Medulla oblongata (tissue), 1 donor: ENCODE data around the gene SEMA3D.
A peak's percentile ranks its signal among the peaks of the same experiment; 100 is the strongest.

Experiments
- DNase-seq: peaks from one replicate; pipeline ENCODE4 v3.0.0-alpha.2; 2015; ENCODE audit errors: extremely low spot score

Gene SEMA3D

DNA sequence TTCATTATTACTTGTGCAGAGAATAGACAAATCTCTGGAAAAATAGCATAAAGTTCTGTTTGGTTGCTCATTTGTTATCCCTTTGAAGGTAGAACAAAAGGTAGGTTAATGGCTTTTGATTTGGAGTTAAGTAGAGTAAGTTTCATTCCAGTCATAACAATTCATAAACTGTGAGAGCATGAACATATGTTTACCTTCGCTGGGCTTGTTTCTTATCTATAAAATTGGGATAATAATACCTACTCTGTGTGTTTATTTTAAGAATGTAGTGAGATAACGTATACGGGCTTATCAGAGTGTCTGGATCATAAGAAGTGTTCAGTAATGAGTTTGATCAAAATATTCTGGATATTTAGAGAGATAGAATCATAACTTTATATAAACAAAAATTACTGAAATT lies 155.4 kb downstream of the SEMA3D start:
- no peak for DNase-seq

DNA sequence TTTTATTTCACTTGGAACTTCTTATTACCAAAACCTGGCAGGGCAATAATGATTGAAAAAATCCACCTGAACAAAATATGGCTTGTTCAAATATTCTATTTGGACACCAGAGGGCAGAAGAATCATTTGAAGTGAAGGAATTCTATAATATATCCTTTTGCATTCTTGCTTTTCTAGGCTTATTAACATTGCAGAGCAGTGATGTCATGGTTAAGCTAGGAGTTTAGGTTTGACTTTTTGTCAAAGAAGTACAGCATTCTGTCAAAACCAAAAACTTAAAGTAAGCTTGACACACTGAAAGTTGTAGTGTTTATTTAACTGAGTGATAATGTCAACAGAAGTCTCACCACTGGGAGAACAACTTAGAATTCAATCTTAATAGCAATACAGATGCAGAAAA lies 156.0 kb downstream of the SEMA3D start:
- peak; percentile 47 for DNase-seq

DNA sequence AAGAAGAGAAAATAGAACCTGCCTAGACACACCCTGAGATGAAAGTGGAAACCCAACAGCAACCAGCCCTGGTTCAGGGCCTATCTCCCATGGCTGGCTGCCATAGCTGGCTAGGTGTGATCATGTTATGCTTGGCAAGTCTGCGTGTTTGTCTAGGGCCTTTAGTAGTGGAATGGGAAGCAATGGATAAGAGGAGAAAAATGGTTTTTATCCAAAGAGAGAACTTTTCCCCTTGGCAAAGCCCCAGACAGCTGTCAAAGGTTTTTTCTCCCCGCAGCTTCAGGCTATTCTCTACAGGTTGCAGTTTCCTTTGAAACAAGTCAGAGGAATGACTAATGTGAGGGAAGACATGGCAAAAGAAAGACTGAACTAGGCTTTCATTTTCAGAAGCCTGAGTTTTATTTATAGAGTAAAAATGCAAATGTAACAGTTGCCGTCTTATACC lies 161.5 kb downstream of the SEMA3D start:
- no peak for DNase-seq

DNA sequence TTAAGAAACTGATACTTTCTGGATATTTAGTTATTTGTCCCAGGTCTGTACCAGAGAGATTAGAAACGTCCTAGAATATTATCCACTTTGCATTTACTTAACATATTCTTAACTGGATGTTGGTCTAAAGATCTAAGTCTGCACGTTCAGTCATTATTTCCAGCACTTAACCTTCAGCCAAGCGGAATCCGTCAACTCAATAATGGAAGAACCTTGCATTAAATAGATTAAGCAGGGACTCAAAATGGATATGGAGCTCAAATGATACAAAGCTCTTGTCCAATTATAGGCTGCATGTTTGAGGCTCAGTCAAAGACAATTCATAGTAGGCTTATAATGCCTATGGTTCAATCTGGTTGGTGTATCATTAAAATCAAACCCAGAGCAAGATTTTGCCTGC lies 162.9 kb downstream of the SEMA3D start:
- DNase-seq = no peak

DNA sequence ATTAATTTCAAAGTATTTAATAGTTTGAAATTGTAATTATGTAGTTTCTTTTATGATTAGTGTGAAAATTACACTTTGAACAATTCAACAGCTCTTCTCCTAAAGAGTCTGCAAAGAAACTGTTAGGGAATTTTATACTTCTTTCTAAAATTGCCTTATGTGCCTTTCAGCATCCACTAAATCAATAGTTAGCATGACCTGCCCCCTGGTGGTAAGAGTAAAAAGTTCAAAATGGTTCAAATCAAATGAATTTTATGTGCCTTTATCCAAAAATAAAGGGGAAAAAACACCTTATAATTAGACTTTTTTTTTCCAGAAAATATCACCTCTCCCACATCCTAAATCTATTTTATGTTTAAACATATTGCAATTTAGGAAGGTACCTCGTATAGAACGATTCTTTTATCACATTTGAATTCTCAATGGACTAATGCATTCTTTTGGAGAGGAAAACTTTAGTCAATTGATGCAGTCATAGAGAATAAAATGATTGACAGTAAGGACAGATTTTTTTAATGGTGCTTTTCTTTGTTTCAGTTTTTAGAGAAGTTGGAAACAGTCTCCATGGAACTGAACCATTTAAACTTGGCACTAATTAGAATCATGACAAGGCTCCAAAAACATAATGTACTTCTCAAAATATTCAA lies 163.7 kb downstream of the SEMA3D start:
- DNase-seq = peak; percentile 84

DNA sequence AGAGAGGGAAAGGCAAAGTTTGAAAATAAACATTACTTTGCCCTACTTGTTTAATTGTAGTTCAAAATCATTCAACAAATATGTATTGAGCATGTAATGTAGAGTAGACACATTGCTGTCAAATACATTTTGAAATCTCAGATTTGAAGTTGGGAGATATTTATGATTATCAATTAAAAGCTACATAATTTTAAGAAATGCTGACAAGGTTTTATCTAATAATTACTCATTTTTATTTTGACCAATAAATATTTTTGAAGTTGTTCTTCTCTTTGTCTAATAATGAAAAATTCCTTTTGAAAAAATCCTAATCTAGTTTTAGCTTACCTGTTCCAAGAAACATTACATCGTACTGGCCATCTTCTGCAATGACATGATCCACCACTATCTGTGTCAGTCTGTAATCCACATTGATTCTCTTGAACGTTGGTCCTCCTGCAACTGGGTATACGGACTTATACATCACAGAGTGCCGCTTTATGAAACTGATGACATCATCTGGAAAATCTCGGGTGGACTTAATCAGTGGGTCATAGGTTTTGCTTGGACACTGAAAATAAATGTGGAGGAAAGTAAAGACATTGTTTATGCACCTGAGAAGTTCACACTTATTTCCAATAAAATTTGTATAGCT lies 164.7 kb downstream of the SEMA3D start:
- DNase-seq = no peak

DNA sequence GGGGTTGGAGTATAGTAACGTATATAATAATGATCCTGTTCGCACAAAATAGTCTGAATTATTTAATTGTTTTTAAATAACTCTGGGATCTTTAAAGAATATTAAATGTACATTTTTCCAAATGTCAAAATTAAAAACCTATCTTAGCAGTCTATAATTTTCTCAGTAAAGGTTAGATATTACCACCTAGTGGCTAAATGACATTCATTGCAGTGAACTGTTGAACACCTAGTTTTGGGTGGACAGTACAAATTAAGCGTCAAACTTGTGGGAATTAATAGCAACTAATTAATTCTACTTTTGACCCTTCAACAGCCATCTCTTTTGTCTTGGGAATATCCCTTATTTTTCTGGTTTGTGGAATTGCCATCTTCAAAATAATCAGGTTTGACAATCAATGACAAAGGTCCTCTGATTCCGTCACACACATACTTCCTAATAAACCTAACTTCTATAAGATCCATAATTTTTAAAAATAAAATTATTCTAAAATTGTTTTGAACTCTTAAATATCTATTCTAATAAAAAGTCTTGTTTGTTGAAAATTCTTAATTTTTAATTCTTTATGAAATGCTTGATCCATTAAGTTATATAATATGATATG lies 165.7 kb downstream of the SEMA3D start:
- DNase-seq = no peak

DNA sequence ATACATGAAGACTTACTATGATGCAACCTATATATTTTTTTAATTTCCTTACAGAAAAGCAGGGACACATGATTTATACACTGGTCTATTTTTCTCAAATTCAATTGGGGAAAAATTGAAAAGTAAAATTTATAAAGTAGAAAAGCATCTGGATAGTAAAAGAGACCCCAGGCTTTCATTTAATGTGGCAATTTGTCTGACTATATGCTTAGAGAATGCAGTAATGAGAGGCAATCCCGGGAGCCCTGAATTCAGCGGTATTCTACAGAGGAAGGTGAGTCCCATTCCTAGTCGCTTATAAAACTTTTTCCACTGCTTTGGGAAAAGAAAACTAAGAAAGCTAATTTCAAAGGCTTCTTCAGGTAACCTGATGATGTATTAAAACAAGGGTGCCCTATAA lies 167.1 kb downstream of the SEMA3D start:
- DNase-seq = no peak

DNA sequence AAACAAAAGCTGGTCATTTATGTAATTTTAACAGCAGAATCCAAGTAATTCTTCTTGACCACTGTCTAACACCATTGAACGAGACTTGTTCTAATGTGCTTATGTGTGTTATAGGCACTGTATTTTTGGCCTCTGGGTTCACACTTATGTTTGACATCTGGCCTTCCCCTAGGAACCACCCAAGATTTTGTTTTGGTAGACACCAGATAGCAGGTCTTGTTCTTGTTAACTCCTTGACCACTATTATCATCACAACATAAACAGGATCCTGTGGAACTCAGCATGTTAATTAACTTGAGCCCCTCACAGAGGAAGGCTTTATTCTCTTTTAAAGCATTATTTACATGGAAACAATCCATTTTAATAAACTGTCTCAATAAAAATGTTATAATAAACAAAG lies 167.7 kb downstream of the SEMA3D start:
- no peak for DNase-seq

DNA sequence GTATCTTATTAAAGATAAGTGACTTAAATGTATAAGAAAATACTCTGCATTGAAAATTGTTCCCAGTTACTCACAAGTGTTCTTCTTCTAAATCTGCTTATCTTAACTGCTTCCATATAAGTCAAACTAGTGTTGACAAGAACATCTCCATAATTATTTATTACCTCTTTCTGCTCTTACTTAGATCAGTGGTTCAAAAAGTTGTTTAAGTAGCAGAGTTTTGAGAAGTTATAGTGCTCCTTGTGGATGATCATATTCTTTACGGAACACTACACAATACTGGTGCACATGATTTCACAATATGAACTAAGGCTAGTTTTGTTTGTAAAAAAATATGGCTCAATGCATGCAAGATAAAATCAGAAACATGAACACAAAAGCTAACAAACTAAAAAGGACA lies 168.4 kb downstream of the SEMA3D start:
- no peak for DNase-seq

DNA sequence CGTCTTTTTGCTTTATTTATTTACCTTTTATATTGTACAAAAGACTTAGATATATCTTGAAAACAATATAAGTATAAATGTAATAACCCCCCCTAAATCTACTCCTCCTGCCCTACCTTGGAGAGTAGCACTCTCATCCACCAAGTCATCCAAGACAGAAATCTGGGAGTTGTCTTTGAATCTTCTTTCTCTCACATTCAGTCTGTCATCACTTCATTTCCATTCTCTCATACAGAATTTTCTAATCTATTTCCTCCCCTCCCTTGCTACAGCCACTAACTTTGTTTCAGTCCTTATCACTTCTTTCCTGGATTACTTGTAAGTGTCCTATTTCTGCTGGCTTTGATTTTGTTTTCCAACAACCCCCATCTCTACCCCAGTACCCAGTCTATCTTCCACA lies 170.6 kb downstream of the SEMA3D start:
- DNase-seq = no peak

DNA sequence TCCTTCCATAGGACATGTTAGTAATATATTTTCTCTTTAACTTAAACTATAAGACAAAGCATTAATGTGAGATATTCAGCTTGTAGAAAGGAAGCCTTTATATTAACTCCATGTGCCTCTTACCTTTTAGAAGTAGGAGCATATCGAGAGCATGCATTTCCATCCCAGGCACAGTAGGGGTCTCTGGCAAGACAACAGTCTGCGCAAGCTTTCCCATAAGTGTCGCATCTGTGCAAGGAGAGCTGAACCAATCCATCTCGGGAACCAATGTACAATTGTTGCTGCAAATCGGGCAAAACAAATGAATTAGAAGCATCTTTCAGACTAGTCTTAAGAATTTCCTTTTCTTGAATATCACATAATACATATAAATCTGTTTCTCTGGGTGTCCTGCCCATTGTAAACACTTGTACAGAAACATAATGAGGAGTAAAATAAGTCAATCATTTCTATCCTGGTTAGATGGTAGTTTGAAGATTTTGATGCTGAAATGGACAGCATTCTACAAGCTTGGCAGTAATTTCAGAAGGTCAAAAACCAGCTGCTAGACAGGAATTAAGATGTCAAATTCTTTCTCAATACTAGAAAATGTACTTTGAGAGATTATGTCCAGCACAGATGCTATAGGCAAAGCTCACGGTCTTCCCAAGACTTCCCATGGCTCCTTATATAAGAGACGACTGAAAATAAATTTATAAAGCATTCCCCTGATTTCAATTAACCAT lies 171.8 kb downstream of the SEMA3D start:
- DNase-seq = no peak

DNA sequence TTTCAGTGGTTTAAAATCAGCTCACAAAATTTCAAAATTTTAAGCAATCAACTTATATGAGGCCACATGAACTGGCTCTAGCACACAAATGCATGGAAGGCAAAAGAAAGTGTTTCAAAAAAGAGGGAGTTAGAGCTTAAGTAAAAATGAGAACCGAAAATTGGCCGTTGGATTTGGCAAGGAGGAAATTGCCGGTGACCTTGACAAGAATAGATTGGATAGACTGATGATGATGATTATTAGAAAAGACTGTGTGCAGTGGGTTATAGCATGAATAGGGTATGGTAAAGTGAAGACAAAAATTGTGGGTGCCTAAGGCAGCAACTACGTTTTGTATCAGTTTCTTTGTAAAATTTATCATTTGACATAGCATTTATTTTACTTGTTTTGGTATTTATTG lies 175.7 kb downstream of the SEMA3D start:
- DNase-seq = no peak

DNA sequence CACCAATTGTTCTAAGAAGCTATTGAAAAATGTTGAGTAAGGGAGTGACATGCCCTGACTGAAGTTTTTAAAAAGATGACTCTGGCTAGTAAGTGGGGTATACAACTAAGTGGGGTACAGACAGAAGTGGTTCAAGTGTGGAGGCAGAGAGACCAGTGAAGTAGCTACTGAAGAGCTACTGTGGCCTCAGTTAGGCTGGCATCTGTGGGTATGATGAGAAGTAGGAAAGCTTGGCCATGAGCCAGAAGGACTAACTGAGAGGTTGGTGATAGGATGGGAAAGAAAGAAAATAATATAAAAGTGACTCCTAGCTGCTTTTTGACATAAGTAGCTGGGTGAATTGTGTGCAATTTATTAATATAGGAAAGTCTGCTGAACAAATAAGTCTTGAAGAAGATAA lies 176.6 kb downstream of the SEMA3D start:
- DNase-seq = no peak

DNA sequence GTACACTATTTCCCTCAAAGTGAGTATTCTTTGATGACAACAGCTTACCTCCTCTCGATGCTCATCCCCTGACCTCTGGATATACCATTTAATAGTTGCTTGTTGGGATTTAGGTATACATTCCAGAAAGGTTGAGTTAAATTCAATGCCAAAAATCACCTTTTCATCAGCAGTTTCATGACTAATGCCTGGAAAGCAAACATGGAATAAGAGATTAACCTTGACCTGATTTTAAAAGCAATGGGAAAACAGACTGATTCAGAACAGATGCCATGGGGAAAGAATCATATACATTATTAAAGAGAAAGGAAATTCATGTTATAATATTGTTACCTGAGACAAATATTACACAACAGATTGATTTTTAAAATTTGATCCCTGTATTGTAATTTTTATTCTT lies 180.1 kb downstream of the SEMA3D start:
- DNase-seq = no peak

DNA sequence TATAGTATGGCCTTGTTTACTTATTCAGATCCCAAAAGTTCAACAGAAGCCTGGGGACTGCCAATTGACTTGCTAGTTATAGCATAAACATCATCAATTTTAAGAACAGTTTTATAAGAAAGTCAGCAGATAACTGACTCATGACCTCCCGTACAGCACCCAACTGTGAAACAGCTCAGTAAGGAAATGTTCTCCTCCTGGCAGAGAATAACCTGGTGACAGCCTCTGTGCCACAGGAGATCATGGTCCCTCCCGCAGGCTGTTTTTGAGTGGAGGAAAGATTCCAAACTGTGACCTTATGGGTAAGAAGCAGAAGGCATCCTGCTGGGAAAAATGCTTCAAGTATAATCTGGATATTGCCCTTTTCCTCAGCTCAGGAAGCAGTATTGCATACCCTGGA lies 182.5 kb downstream of the SEMA3D start:
- no peak for DNase-seq

DNA sequence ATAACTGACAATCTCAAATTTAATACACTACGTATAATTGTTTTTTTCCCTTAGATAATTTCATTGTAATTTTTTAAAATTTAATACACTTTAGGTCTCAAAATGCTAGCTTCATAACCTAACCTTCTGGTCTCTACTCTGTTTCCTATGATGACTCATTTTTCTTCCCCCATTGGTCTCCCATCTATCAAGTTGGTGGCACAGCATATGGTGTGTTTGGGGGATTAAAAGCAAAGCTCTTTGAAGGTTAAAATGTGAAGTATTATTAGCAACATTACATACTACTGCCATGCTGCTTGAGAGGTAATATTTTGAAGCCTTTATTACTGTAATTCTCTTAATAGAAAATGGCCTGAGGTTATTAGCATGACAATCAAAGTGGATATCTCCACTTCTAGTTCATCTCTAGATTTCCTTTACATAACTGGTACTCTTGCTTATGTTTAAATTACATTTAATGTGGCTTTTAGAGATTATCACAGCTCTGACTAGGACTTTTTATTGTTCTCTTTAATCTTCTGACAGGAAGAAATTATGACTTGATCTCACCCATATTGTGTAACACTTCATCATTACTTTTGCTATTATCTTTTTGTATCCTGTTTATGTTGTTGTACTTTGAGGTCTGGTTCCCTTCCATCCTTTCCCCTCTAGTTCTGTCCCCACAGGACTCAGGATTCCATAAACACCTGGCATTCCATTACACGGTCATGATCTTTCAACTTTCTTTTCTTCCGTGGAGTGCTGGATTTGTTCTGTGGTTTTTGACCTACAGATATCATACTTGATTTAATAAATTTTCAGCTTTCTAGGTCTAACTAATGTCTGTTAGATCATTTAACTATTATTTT lies 185.1 kb downstream of the SEMA3D start:
- no peak for DNase-seq

DNA sequence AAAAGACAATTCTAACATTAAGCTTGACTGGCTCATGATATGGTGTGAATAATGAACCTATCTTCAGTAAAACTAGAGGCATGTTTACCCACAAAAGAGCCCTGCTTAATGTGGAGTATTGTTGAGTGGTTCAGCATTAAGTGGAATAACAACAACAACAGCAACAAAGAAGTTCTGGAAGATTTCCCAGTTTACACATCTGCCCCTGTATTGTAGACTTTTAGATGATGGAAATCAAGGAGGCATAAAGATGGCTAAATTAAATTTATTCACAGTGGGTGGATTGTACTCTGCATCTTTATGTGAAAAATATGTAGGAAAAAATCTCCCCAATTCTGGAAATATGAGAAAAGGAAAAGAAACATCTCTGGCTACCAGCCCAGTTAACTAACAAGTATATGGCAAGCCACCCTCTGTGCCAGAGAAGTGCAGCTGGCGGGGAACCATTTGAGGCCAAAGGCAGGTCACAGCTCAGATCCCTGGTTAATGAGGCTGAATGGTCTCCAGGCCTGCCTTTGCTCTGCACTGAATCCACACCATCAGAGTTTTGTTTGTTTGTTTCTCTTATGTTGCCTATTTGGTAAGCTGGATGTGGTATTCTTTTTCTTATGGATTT lies 186.0 kb downstream of the SEMA3D start:
- no peak for DNase-seq

DNA sequence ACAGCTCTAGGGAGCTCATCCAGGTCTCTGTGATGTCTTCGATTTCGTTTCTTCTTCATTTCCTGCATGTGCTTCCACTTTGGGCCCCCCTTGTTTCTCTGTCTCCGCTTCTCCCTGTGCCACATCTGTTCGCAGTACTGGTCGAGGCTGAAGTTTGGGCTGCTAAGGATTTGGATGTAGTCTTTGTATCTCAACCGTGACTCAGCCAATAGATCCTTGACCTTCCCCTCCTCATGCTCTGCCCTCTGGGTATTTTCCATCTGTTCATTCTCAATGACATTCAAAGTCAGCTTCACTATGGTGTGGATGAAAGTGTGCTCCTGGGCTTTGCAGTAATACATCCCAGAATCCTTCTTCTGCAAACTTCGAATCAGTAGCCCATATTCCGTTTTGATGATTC lies 187.4 kb downstream of the SEMA3D start:
- DNase-seq = no peak

DNA sequence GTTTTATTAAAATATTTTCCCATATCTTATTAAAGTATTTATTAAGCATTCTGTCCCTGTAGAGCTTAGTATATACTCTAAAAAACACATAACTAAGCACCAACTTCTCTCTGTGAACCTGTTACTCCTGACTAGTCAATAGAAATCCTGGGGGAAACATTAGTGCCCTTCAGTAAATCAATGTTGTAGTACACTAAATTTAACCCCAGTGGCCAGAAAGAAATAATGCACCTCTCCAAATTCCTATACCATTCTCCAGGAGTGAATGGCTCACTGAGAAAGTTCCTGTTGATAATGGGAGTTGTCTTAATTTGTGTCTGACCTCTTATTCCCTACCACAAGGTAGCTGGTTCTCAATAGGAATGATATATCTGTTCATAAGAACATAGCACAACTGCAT lies 188.2 kb downstream of the SEMA3D start:
- DNase-seq = no peak

DNA sequence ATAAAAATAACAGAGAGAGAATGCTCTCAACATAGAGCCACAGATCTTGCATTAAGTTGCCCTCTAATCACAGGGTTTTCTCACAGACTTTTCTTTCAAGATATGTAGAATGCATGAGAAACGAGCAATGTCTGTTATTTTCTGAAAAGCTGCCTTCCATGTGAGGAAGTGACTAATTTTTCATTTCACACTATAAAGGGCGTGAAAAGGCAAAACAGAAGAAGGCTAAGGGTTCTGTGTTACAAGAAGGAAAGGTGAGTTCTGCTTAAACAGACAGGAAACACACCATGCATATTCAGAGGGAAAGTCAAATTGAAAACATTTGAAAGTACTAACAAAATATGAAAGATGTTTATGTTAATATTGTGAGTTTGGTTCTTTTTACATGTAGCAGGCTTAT lies 189.2 kb downstream of the SEMA3D start:
- no peak for DNase-seq
